DND-41 (cell line): ENCODE results near the gene CACNA1D.

Experiments used
- ATAC-seq: fragments of 200-7000 bp; cut with Tn5 transposase; 3 replicates; pipeline ENCODE4 v1.9.1; 2021; ENCODE audit warnings: low read depth; ENCODE audit not compliant: insufficient read depth
- DNase-seq: peaks from one replicate; pipeline ENCODE4 v3.0.0-alpha.2; 2020
- H2AFZ ChIP-seq: 2 replicates; pipeline ENCODE4 v1.6.0; 2012; ENCODE audit warnings: low read depth, low read length
- H3K27ac ChIP-seq: 2 replicates; pipeline ENCODE4 v1.5.1; 2012; ENCODE audit warnings: low read length, inconsistent platforms
- H3K27me3 ChIP-seq: fragments of 200-600 bp; sonication (generic); 2 replicates; pipeline ENCODE4 v1.6.0; 2012; ENCODE audit warnings: low read length, mild to moderate bottlenecking, inconsistent platforms; ENCODE audit not compliant: insufficient read depth, poor library complexity
- H3K36me3 ChIP-seq: 2 replicates; pipeline ENCODE4 v1.5.1; 2012; ENCODE audit warnings: low read length, inconsistent platforms; ENCODE audit not compliant: insufficient read depth
- H3K4me1 ChIP-seq: 2 replicates; pipeline ENCODE4 v1.5.1; 2012; ENCODE audit warnings: mild to moderate bottlenecking, low read length; ENCODE audit not compliant: insufficient read depth
- H3K4me2 ChIP-seq: 2 replicates; pipeline ENCODE4 v1.6.0; 2012; ENCODE audit warnings: mild to moderate bottlenecking, moderate library complexity, low read length, inconsistent platforms; ENCODE audit not compliant: insufficient read depth
- H3K4me3 ChIP-seq, 2 experiments: fragments of 200-600 bp in 1 of 2; shearing (Covaris generic) in 1 of 2; 2 replicates each; pipeline ENCODE4 v1.5.1; 2012 to 2016; ENCODE audit warnings: inconsistent platforms in 2 of 2, low read length in 2 of 2, mild to moderate bottlenecking in 2 of 2, low read depth in 1 of 2, moderate library complexity in 1 of 2
- H3K79me2 ChIP-seq: 2 replicates; pipeline ENCODE4 v1.6.0; 2012; ENCODE audit warnings: low read length, inconsistent platforms; ENCODE audit not compliant: insufficient read depth
- H3K9ac ChIP-seq: 2 replicates; pipeline ENCODE4 v1.6.0; 2012; ENCODE audit warnings: low read depth, mild to moderate bottlenecking, inconsistent platforms, low read length, moderate library complexity
- H3K9me3 ChIP-seq: 2 replicates; pipeline ENCODE4 v1.5.1; 2012; ENCODE audit warnings: low read length, moderate library complexity, mild to moderate bottlenecking, inconsistent platforms; ENCODE audit not compliant: insufficient read depth, severe bottlenecking
- H4K20me1 ChIP-seq: 2 replicates; pipeline ENCODE4 v1.6.0; 2012; ENCODE audit warnings: low read length; ENCODE audit not compliant: insufficient read depth
- EZH2 ChIP-seq: IDR thresholded peaks from 3 replicates; pipeline ENCODE4 v1.6.1; 2012; ENCODE audit warnings: borderline replicate concordance, low read depth, mild to moderate bottlenecking, moderate library complexity, low read length, inconsistent platforms; ENCODE audit not compliant: severe bottlenecking
- TF ChIP-seq, protein P1 (sequence below): IDR thresholded peaks from 2 replicates; pipeline ENCODE4 v1.5.1; 2012; ENCODE audit warnings: borderline replicate concordance, low read length, moderate library complexity, mild to moderate bottlenecking; ENCODE audit not compliant: poor library complexity, severe bottlenecking; ENCODE audit errors: extremely low read depth

CACNA1D gene

DNA sequence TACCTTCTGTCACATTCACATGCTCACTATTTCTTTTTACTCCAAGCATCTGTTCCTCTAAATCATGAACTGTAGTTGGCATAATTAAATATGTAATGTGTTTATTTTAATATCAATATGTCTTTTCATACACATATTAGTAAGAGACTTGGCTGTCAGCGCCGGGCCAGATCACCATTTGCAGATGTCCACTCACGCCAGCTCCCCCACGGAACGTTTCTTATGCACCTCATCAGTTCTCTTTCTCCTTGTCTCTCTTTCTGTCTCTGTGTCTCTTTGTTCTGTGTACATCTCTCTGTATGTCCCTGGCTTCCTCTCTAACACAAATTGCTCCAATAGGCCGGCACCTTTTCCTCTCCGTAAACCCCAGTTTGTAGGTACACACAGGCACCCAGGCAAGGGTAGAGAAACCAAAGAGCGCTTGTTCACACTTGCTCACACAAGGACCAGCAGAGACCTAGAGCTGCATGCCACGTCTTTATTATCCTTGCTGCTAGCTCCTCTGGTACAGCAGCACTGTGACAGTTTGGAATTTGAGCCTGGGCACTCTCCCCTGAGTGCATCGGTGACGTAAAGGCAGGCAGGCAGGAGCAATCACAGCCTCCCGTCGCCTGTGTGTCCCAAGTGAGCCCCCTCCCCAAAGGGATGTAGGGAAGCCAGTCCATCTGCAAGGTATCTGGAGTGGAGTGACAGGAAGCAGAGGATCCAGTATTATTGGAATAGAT lies 40.4 kb downstream of the CACNA1D start:
- Histone ChIP-seq H3K9ac (no peak overlapping the region), H3K79me2 (no peaks in the 10 kb centered on the region), H3K36me3 (no peaks in the 10 kb centered on the region), H3K9me3 (no peaks in the 10 kb centered on the region), H2AFZ (no peak overlapping the region), H4K20me1 (no peaks in the 10 kb centered on the region), H3K27ac (no peak overlapping the region), H3K27me3 (peaks cover 18% of the 10 kb centered on the region), H3K4me2 (no peak overlapping the region), H3K4me3 (no peak overlapping the region), H3K4me1 (no peaks in the 10 kb centered on the region)
- no peak for ATAC-seq
- no peak for DNase-seq
- TF ChIP-seq EZH2 = no peak
- TF ChIP-seq, protein P1, sequence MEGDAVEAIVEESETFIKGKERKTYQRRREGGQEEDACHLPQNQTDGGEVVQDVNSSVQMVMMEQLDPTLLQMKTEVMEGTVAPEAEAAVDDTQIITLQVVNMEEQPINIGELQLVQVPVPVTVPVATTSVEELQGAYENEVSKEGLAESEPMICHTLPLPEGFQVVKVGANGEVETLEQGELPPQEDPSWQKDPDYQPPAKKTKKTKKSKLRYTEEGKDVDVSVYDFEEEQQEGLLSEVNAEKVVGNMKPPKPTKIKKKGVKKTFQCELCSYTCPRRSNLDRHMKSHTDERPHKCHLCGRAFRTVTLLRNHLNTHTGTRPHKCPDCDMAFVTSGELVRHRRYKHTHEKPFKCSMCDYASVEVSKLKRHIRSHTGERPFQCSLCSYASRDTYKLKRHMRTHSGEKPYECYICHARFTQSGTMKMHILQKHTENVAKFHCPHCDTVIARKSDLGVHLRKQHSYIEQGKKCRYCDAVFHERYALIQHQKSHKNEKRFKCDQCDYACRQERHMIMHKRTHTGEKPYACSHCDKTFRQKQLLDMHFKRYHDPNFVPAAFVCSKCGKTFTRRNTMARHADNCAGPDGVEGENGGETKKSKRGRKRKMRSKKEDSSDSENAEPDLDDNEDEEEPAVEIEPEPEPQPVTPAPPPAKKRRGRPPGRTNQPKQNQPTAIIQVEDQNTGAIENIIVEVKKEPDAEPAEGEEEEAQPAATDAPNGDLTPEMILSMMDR = no peak

DNA sequence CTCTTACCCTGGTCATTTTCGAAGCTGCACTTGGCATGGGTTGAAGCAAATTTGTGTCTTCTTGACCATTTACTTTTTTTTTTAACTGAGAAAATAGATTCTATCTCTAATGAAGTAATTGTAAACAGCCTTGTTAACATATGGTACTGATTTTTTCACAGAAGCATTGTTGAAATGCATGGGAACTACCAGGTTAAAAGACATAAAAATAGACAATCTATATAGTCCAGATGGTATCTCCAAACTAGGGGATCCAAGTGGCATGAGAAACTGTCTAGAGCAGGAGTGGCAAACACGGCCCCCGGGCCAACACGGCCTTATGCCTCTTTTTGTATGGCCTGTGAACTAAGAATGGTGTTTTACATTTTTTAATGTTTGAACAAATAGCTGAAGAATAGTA lies 41.9 kb downstream of the CACNA1D start:
- Histone ChIP-seq H3K27ac (no peak overlapping the region), H3K4me1 (no peaks in the 10 kb centered on the region), H3K9me3 (no peaks in the 10 kb centered on the region), H3K27me3 (peaks cover 17% of the 10 kb centered on the region), H3K79me2 (no peaks in the 10 kb centered on the region), H2AFZ (no peak overlapping the region), H3K4me3 (no peak overlapping the region), H3K36me3 (no peaks in the 10 kb centered on the region), H3K4me2 (no peak overlapping the region), H3K9ac (no peak overlapping the region), H4K20me1 (no peaks in the 10 kb centered on the region)
- DNase-seq = no peak
- TF ChIP-seq EZH2 = no peak
- TF ChIP-seq, protein P1 = no peak
- no peak for ATAC-seq

DNA sequence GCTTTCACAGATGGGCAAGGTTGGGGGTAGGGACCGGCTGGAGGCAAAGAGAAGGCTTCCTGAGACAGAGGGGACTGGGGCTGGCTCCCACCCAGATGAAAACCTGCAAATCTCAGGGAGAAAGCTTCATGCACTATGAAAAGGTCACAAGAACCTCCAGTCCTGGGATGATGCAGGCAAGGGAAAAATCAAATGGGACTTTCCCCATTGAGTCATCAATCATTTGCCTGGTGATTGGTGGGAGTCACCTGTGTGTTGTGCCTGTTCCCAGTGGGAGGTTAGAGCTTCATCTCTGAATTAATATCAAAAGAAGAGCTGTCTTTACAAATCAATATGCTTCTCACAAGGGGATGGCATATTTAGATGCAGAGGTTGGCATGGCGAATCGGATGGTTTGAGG lies 49.9 kb downstream of the CACNA1D start:
- Histone ChIP-seq H2AFZ (no peak overlapping the region), H3K36me3 (no peaks in the 10 kb centered on the region), H3K4me3 (no peak overlapping the region), H3K27me3 (peaks cover 12% of the 10 kb centered on the region), H3K4me1 (no peaks in the 10 kb centered on the region), H3K9ac (no peak overlapping the region), H4K20me1 (no peaks in the 10 kb centered on the region; the same call in 1 of the 2 replicates), H3K4me2 (no peak overlapping the region), H3K79me2 (no peaks in the 10 kb centered on the region), H3K9me3 (no peaks in the 10 kb centered on the region), H3K27ac (no peak overlapping the region)
- DNase-seq = no peak
- ATAC-seq = no peak
- TF ChIP-seq, protein P1 = no peak
- no peak for TF ChIP-seq EZH2
